HG03439 (cell line): ENCODE data around the gene SCD5.
"Not testable (repeated sequence)": the region's sequence is repeated elsewhere in the genome, so short reads cannot be mapped to it uniquely, and the experiment has no call there.

Experiments
- ATAC-seq: cut with Tn5 transposase; IDR thresholded peaks from one replicate; pipeline ENCODE4 v1.9.1; 2021; ENCODE audit warnings: mild to moderate bottlenecking, moderate library complexity; ENCODE audit not compliant: unreplicated experiment

Gene SCD5

DNA sequence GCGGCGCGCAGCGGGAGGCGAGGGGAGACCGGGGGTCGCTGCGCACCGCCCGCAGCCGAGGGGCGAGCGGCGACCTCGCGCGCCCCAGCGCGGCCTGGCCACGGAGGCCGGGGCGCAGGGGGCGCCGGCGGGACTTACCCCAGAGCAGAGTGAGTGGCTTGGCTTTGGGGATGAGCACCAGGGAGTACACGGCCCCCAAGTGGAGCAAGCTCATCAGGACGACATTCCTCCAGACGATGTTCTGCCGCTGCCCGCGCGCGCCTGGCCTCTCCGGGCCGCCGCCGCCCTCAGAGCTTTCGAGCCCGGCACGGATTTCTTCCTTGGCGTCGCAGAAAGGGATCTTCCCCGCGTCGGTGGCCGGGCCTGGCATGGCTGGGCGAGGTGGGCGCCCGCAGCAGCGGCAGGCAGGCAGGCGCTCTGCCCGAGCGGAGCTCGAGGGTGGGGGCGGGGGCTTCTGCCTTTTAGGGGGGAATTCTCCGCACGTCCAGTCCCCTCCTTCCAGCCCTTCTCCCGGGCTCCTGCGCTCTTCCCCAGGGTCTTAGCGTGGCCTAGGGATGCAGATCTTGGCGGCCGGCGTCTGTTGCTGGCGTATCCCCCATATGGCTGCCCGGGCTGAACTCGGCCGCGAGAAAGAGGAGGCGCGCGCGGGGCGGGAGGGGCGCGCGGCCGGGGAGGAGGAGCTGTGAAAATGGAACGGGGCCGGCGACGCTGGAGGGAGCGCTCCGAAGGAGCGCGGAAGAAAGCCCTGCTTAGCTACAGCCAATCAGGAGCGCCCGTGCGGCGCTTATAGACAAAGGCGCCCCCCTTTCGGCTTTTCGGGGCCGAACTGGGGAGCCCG, at the start of gene SCD5:
TSS of gene SCD5 (minus strand) at position 629 of the 838 bp plus-strand sequence. CDS start at position 370, 259 bp downstream.
- ATAC-seq, result peak; percentile 80

DNA sequence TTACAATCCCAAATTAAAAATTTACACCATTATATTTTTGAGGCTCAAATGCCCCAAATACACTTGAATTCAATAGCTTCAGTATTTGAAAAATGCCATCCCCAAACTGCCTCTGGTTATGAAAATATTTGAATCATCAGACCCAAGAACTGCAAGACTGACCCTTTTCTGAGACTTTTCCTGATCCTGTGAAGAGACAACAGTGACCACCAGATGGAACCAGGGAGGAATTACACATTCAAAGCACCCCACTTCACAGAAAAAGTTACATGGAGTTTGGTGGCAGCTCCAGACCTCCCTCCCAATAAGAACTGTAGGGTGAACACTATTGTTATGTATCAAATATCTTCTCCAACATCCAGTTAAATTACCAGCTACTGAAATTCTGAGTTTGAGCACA, 44.0 kb upstream of the SCD5 start:
- no peak for ATAC-seq

DNA sequence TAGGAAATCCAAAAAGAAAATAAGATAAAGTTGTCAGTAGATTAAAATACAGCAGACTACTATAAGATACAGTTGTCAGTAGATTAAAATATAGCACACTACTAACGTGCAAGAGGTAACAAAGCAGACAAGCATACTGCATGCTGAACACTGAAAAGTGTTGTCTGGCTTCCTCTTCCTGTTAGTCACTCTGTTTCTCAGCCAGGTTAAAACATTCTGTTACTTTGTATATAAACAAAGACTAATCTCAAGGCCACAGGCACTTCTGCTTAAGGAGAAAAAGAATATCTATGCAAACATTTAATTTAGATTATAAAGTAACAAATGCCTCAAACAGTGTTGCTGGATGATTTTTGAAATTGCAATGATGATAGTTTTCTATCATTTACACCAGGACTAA, 41.0 kb upstream of the SCD5 start:
- no peak for ATAC-seq

DNA sequence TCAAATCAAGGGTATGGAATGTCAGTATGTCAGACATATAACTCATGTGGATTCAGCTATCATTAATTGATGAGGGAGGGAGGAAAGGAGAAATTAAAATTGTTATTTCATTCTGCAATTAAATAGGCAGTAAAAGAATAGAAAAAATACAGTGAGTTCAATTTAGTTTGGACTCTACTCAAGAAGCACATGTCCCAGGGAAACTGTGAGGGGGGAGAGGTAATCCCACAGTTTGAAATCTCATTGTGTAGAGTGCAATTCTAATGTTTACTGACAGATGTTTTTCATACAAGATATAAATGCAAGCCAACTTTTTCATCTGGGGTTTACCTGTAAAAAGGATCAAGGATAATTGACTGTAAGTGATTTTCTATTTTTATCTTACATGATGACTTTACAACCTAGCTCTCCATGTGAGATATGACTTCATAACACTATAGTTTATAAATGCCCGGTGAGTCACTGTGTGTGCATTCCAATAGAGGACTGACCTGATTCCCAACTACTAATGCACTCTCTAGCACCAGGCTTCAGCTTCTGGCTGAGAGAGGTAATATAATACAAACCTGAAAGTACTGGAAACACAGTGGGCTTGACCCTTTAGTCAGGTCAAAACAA, 35.2 kb upstream of the SCD5 start:
- ATAC-seq, result no peak

DNA sequence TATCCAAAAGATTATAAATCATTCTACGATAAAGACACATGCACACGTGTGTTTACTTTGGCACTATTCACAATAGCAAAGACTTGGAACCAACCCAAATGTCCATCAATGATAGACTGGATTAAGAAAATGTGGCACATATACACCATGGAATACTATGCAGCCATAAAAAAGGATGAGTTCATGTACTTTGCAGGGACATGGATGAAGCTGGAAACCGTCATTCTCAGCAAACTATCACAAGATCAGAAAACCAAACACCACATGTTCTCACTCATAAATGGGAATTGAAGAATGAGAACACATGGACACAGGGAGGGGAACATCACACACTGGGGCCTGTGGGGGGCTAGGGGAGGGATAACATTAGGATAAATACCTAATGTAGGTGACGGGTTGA, 34.5 kb upstream of the SCD5 start:
- not testable (repeated sequence) for ATAC-seq

DNA sequence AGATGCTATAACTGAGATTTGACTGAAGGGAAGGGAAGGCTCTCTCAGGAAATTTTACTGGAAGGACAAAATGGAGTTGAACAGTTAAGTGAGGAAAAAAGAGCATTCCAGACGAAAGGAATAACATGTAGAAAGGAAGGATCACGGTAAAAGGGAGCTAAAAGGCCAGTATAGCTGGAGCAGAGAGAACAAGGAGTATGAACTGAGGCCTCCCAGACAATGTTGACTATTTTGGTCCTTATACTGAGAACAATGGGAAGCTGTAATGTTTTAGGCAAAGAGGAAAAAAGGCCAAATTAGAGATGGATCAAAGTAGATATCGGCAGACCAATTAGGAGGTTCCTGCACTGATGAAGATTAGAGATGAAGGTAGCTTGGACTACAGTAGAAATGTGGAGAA, 26.8 kb upstream of the SCD5 start:
- ATAC-seq, result no peak

DNA sequence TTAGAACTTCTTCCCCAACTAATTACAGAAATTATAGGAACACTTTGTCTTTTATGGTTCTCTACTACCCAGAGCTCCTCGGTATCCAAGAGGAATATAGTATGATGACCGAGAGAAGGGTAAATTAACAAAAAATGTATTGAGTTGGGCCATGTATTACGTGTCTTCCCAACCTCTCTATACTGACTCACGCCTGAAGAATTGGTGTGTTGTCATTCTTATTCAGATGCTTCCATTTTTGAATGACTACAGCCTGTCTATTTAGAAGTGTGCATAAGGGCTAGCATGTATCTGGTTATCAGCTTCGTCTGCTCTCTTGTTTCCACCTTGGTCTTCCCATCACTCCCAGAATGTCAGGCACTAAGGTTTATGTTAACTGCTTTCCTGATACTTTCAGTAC, 24.5 kb upstream of the SCD5 start:
- ATAC-seq, result no peak

DNA sequence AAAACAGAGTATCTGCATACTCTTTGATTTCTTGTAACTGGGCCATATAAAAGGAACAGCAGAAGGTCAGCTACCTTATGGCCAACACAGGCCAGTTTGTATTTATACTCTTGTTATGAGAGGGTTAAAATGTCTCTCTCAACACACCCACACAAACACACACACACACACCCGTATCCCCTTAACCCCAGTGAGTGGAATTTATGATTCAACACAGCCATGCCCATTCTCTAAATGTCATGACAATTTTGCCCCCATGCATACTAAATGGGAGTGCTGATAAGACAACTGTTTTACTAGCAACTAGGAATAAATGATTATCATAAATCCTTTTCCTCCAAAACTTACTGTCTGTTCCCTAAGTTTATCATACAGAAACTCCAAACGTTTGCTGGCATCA, 22.1 kb upstream of the SCD5 start:
- no peak for ATAC-seq

DNA sequence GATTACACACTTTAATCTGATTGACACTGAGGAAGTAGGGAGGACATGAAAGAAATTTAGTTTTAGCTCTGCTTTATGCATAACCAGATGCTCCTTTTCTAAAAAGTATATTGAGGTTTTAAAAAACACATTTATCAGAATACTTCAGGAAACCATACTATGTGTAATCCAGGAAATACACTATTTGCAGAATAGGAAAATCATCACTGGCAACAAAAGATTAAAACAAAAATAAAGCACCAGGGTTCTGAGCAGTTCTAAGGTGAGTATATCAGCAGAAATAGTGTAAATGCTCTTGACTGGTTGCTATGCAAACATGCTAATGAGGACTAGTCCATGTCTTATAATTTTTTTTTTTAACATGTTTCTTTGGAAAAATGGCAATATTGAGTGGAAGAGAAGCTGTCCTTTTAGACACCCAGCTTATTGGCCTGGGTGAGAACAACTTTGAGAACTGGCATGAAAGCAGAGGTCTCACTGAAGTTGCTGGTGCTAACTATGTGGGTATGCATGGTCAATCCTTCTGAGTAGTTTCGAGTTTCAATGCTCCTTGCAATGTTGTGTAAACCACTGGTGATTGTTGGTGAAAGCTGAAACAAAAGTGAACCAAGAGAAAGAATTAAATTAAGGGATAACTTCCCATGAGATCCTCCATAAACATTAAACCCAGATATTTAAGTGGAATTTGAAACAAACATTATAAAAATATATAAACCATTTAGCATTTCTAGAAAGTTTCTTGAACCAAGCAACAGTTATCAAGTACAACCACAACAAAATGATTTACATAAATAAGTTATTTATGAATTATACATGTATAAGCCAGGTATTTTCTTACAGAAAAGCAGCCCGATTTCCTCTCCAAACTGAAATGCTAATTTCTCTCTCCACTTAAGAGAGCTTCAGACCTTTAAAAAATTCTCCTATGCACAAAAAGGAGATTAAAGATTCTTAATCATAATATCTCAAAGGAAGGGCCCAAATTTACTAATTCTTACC, 20.4 kb upstream of the SCD5 start:
- no peak for ATAC-seq

DNA sequence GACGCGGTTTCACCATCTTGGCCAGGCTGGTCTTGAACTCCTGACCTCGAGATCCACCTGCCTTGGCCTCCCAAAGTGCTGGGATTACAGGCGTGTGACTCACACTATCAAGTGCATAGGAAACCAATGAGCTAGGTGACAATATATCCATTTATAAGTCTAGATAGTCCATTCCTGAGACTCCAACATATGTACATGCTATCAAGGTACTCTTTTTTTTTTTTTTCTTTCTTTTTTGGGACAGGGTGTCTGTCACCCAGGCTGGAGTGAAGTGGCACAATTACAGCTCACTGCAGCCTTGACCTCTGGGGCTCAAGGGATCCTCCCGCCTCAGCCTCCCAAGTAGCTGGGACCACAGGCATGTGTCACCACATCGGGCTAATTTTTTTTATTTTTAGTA, 18.3 kb upstream of the SCD5 start:
- ATAC-seq, result not testable (repeated sequence)

DNA sequence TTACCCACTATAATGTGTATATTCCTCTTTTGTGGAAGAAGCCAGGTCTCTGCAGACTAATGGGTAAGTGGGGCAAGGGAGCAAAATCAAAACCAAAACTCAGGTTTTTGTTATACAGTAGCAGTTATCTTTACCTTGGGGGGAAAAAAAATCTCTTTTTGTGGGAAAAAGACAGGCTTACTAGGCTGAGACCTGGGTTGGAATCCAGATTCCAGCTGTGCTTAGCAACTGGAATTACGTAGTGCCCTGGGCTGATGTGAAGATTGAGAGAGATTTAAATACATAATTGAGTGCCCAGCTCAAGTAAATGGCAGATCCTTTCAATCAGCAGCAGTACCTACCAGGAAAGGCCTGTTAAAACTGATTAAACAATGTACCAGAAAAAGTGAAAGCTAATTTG, 15.4 kb upstream of the SCD5 start:
- no peak for ATAC-seq

DNA sequence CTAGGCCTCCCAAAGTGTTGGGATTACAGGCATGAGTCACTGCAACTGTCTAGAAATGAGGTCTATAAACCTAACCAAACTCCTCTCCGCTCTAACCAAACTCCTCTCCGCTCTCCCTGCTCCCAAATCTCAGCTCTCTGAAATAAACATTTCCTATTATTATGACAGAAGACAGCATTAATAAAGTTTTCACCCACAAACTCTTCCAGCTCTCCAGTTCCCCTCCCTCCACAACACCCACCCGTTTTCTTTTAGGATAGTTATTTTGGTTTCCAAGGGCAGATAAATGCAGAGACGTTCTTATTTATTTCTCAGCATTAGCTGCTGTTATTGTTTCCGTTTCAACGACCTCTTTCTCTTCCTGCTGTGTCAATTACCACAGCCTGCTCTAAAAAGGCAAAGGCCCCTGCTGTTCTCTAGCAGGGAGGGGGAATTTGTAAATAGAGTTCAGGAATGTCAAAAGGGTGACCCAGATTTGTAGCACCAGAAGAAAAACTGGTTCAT, 13.3 kb upstream of the SCD5 start:
- ATAC-seq, result no peak

DNA sequence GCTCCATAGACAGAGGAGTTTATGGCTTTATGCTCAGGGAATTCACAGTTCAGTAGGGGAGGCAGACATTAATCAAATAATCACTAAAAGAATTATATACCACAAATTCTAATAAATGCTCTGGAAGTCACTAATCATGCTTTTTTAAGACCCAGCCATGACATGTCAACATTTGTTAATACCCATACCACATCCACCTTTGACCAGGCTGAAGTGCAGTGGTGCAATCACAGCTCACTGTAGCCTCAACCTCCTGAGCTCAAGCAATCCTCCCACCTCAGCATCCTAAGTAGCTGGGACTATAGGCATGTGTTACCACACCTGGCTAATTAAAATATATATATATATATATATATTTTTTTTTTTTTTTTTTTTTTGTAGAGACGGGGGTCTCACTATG, 12.8 kb upstream of the SCD5 start:
- no peak for ATAC-seq

DNA sequence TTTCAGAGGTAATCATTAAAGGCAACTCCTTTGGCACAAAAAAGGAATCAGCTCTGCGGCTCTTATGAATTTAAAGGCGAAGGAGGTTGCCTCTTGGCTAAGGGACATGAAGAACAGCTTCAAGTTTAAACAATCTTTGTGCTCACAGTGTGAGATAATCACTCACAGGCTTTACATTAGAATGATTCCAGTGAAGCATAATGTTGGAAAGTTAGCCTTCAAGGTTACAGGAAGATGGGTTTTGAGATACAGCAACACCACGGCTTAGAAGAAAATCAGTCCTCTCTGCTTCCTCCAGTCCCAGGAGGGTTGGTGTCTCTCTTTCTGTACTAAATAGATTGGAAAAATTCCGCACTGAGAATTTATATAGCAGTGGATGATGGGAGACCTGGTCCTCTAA, 11.6 kb upstream of the SCD5 start:
- no peak for ATAC-seq

DNA sequence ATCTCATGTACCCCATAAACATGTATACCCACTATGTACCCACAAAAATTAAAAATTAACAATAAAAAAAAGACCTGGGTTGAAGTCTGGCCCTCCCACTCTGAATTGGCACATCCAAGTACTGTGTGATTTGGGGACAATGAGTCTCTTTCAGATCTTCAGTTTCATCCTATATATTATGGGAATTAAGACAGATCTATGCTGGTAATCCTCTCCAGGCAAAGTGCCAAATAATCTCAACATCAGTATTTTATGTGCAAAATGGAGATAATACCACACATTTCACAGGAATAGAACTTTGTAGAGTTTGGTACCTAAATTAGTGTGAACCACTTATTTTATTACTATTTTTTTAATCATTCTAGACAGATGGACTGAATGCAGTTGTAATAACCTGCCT, 11.0 kb upstream of the SCD5 start:
- ATAC-seq, result no peak

DNA sequence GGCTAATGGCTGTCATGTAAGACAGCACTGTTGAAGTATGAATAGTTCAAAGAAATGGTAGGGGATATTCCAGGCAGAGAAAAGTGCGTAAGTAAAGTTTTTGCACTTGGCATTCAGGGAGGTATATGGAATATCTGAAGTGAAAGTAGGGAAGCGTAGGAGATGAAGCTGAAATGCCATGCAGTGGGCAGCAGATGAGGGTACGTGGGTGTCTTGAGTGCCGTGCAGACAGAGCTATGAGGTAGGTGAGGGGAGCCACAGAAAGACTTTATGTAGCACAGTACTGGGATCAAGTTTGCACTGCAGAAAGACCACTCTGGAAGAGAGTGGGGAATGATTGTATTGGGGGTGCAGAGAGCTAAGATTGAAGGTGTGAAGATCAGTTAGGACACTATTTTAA, 5.2 kb upstream of the SCD5 start:
- no peak for ATAC-seq

DNA sequence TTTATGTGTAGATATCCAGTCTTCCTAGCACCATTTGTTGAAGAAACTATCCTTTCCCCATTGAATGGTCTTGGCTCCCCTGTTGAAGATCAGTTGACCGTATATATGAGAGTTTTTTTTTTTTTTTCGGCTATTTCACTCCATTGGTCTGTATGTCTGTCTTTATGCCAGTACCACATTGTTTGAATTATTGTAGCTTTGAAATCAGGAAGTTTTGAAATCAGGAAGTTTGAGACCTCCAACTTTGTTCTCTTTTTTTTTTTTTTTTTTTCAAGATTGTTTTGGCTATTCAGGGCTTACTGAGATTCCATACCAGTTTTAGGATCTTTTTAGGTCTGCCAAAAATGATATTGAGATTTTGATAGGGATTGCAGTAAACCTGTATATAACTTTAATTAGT, 4.3 kb upstream of the SCD5 start:
- ATAC-seq, result no peak

DNA sequence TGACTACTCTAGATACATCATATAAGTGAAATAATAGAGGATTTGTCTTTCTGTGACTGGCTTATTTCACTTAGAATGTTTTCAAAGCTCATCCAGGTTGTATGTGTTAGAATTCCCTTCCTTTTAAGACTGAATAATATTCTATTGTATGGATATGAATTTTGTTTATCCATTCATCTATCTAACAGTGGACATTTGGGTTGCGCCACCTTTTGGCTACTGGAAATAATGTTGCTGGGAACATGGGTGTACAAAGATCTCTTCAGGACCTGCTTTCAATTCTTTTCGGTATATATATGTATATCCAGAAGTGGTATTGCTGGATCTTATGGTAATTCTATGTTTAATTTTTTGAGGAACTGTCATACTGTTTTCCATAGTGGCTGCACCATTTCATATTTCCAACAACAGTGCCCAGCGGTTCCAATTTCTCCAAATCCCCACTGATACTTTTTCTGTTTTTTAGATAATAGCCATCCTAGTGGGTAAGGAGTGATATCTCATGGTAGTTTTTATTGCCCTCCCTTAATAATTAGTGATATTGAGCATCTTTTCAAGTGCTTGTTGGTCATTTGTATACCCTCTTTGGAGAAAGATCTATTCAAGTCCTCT, 3.4 kb upstream of the SCD5 start:
- ATAC-seq, result no peak

DNA sequence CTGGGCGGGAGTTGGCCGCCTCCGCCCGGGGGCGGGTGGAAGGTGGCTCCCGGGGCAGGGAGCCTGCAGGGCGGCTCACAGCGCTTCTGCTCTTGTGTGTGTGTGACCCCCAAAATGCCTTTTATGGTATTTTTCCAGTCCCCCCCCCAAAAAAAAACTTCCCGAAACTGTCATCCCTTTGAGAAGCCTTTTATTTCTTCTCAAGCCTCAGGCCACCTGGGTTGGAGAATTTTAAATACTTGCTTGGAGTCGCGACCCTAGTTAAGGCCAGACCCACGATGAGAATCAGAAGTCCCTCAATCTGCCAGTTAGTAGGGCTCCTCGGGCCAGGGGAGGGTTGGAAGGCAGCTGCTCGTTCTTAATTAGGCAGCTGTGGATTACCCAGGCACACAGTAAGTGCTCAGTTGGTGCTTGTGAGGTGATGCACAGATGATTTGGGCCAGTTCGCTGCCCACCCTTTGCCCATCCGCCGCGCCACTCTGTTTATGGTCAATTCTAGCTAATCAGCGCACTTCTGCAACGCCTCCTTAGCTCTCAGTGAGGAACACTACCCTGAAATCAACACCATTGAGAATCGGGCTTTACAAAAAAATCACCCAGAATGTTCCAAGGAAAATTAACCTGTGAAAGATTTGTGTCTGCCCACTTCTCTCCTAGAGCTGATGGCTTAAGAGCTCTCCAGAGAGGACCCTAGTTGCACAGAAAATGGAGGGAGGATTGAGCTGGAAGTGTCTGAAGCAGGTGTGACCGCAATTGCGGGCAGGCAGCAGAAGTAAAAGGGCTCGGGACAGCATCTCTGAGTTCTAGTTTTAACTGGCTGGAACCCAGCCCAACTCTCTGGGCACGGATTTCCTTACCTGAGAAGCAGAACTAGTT, 648 bp upstream of the SCD5 start:
- ATAC-seq, result no peak
